NCI-H2029 (cell line): ENCODE data around the gene PPCS.

Experiments
- DNase-seq: peaks from one replicate; lab custom pipeline; 2025; lab: John Stamatoyannopoulos, UW

The PPCS gene

GRCh38 chr1:42456010-42456753 is at the start of gene PPCS, which contains the start of gene ZMYND12:
Gene PPCS (plus strand): TSS chr1:42456543. CDS start chr1:42456566, 23 bp downstream.
Gene ZMYND12 (minus strand): TSS chr1:42456022. CDS start chr1:42455997, 25 bp downstream.
- peak; percentile 98 for DNase-seq

GRCh38 chr1:42414551-42415496 is 41.5 kb upstream of the PPCS start:
- DNase-seq = no peak

- no peak for DNase-seq
Observed at GRCh38 chr1:42417166-42417565, 39.2 kb upstream of the PPCS start.

- DNase-seq = no peak
Observed at GRCh38 chr1:42418516-42418915, 37.8 kb upstream of the PPCS start.

GRCh38 chr1:42419126-42419821 is 37.1 kb upstream of the PPCS start:
- DNase-seq = peak; percentile 66

GRCh38 chr1:42420121-42420520 is 36.2 kb upstream of the PPCS start:
- DNase-seq = no peak

GRCh38 chr1:42420911-42421585 is 35.3 kb upstream of the PPCS start:
- DNase-seq = peak; percentile 99

GRCh38 chr1:42422737-42423136 is 33.6 kb upstream of the PPCS start:
- no peak for DNase-seq

GRCh38 chr1:42423681-42424080 is 32.7 kb upstream of the PPCS start:
- peak; percentile 74 for DNase-seq

GRCh38 chr1:42424201-42424600 is 32.1 kb upstream of the PPCS start:
- DNase-seq = no peak

GRCh38 chr1:42427240-42427639 is 29.1 kb upstream of the PPCS start:
- DNase-seq = no peak

- DNase-seq = no peak
Observed at GRCh38 chr1:42429603-42430002, 26.7 kb upstream of the PPCS start.

- DNase-seq = no peak
Observed at GRCh38 chr1:42430286-42431135, 25.8 kb upstream of the PPCS start.

GRCh38 chr1:42431514-42431913 is 24.8 kb upstream of the PPCS start:
- no peak for DNase-seq

GRCh38 chr1:42432714-42433113 is 23.6 kb upstream of the PPCS start:
- no peak for DNase-seq

- no peak for DNase-seq
Observed at GRCh38 chr1:42433369-42433768, 23.0 kb upstream of the PPCS start.

GRCh38 chr1:42434340-42434739 is 22.0 kb upstream of the PPCS start:
- no peak for DNase-seq

- peak; percentile 87 for DNase-seq
Observed at GRCh38 chr1:42439940-42440339, 16.4 kb upstream of the PPCS start.

- no peak for DNase-seq
Observed at GRCh38 chr1:42442662-42443061, 13.7 kb upstream of the PPCS start.

GRCh38 chr1:42449256-42449655 is 7.1 kb upstream of the PPCS start:
- no peak for DNase-seq

GRCh38 chr1:42450061-42450460 is 6.3 kb upstream of the PPCS start:
- DNase-seq = no peak
